HUDEP-2 (cell line): Measurements from ENCODE around the gene ADAMTS14.
A peak's percentile ranks its signal among the peaks of the same experiment; 100 is the strongest.
"Not testable (repeated sequence)": the region's sequence is repeated elsewhere in the genome, so short reads cannot be mapped to it uniquely, and the experiment has no call there.

Experiments
- DNase-seq, 76 experiments: peaks; one replicate each; lab custom pipeline; 2025; ENCODE audit not compliant: unreplicated experiment in 76 of 76; lab: John Stamatoyannopoulos, UW

The ADAMTS14 gene

GRCh38 chr10:70657041-70657440, 15.3 kb upstream of the ADAMTS14 start:
- no peak for DNase-seq

GRCh38 chr10:70658582-70659136, 13.6 kb upstream of the ADAMTS14 start:
- DNase-seq, result no peak

GRCh38 chr10:70659306-70659705, 13.0 kb upstream of the ADAMTS14 start:
- no peak for DNase-seq

- DNase-seq, result no peak
Observed at GRCh38 chr10:70660722-70661121, 11.6 kb upstream of the ADAMTS14 start.

GRCh38 chr10:70661623-70662361, 10.5 kb upstream of the ADAMTS14 start:
- DNase-seq, result no peak

GRCh38 chr10:70662362-70663220, 9.7 kb upstream of the ADAMTS14 start:
- no peak for DNase-seq

GRCh38 chr10:70663458-70664409, 8.6 kb upstream of the ADAMTS14 start:
- DNase-seq, result not testable (repeated sequence)

GRCh38 chr10:70664702-70665195, 7.6 kb upstream of the ADAMTS14 start:
- DNase-seq, result no peak

GRCh38 chr10:70666960-70667798, 5.1 kb upstream of the ADAMTS14 start:
- peak in 42 of 76 experiments; percentile 1 to 84 (median 40) for DNase-seq

GRCh38 chr10:70667818-70668217, 4.5 kb upstream of the ADAMTS14 start:
- DNase-seq, result not testable (repeated sequence)

- DNase-seq, result no peak
Observed at GRCh38 chr10:70668454-70668970, 3.8 kb upstream of the ADAMTS14 start.

GRCh38 chr10:70669015-70669414, 3.3 kb upstream of the ADAMTS14 start:
- no peak for DNase-seq

- no peak for DNase-seq
Observed at GRCh38 chr10:70669732-70670317, 2.5 kb upstream of the ADAMTS14 start.

GRCh38 chr10:70671619-70672164, 614 bp upstream of the ADAMTS14 start:
- no peak for DNase-seq

- no peak for DNase-seq
Observed at GRCh38 chr10:70673043-70673928, 980 bp downstream of the ADAMTS14 start.

- DNase-seq, result no peak
Observed at GRCh38 chr10:70673929-70674559, 1.7 kb downstream of the ADAMTS14 start.
